Neuronal stem cell (in vitro differentiated cells): ENCODE data around the gene ZNF497.

Source experiments
- DNase-seq: peaks from one replicate; pipeline ENCODE4 v3.0.0-alpha.2; 2013; ENCODE audit warnings: low spot score
- H2AFZ ChIP-seq: one replicate; pipeline ENCODE4 v1.6.1; 2013; ENCODE audit warnings: mild to moderate bottlenecking, low read length, inconsistent platforms
- H2AK5ac ChIP-seq: 2 replicates; pipeline ENCODE4 v1.6.1; 2013; ENCODE audit warnings: low read depth, mild to moderate bottlenecking, inconsistent platforms, low read length, moderate library complexity, mixed read lengths
- H2BK120ac ChIP-seq: 2 replicates; pipeline ENCODE4 v1.6.1; 2013; ENCODE audit warnings: low read depth, mild to moderate bottlenecking, inconsistent platforms, low read length, moderate library complexity, mixed read lengths
- H2BK12ac ChIP-seq: one replicate; pipeline ENCODE4 v1.6.1; 2013; ENCODE audit warnings: low read length, inconsistent platforms
- H2BK15ac ChIP-seq: 2 replicates; pipeline ENCODE4 v1.6.1; 2013; ENCODE audit warnings: mild to moderate bottlenecking, low read length, inconsistent platforms, mixed read lengths
- H2BK5ac ChIP-seq: one replicate; pipeline ENCODE4 v1.6.1; 2013; ENCODE audit warnings: inconsistent platforms, mild to moderate bottlenecking, low read length, moderate library complexity
- H3K14ac ChIP-seq: one replicate; pipeline ENCODE4 v1.6.1; 2013; ENCODE audit warnings: low read length, inconsistent platforms
- H3K18ac ChIP-seq: 2 replicates; pipeline ENCODE4 v1.6.1; 2013; ENCODE audit warnings: low read length, inconsistent platforms
- H3K23ac ChIP-seq: 2 replicates; pipeline ENCODE4 v1.6.1; 2013; ENCODE audit warnings: low read depth, mild to moderate bottlenecking, mixed read lengths, low read length, inconsistent platforms; ENCODE audit not compliant: poor library complexity
- H3K27ac ChIP-seq: replicated peaks from 3 replicates; pipeline ENCODE4 v1.5.1; 2013; ENCODE audit warnings: low read length, inconsistent platforms
- H3K27me3 ChIP-seq, 3 experiments: 2 replicates each; pipeline ENCODE4 v1.6.1; 2013; ENCODE audit warnings: low read length in 3 of 3, mild to moderate bottlenecking in 2 of 3, inconsistent platforms in 1 of 3, low read depth in 1 of 3, mixed read lengths in 1 of 3, moderate library complexity in 1 of 3; ENCODE audit not compliant: control insufficient read depth in 3 of 3, insufficient read depth in 3 of 3
- H3K36me3 ChIP-seq, 2 donors: replicated peaks in 1 of 2; 2 replicates each; pipeline ENCODE4 v1.6.1; 2013; ENCODE audit warnings: low read length in 2 of 2; ENCODE audit not compliant: control insufficient read depth in 2 of 2, insufficient read depth in 2 of 2
- H3K4ac ChIP-seq: 2 replicates; pipeline ENCODE4 v1.6.1; 2013; ENCODE audit warnings: inconsistent platforms, mild to moderate bottlenecking, low read length, moderate library complexity
- H3K4me1 ChIP-seq, 2 donors: 1 replicate in 1 of 2; 2 replicates in 1 of 2; pipeline ENCODE4 v1.6.1; 2013; ENCODE audit warnings: low read length in 2 of 2, low read depth in 1 of 2; ENCODE audit not compliant: control insufficient read depth in 2 of 2, insufficient read depth in 1 of 2
- H3K4me2 ChIP-seq: one replicate; pipeline ENCODE4 v1.6.1; 2013; ENCODE audit warnings: mild to moderate bottlenecking, low read length, inconsistent platforms; ENCODE audit not compliant: insufficient read depth, poor library complexity, severe bottlenecking
- H3K4me3 ChIP-seq, 2 donors: 2 replicates each; pipeline ENCODE4 v1.5.1; 2013; ENCODE audit warnings: low read length in 2 of 2, mild to moderate bottlenecking in 2 of 2, inconsistent platforms in 1 of 2, moderate library complexity in 1 of 2
- H3K79me1 ChIP-seq: one replicate; pipeline ENCODE4 v1.6.1; 2013; ENCODE audit warnings: low read depth, mild to moderate bottlenecking, inconsistent platforms, low read length, moderate library complexity
- H3K9ac ChIP-seq: one replicate; pipeline ENCODE4 v1.6.1; 2013; ENCODE audit warnings: mild to moderate bottlenecking, low read depth, low read length, inconsistent platforms; ENCODE audit not compliant: poor library complexity
- H3K9me3 ChIP-seq, 2 donors: replicated peaks in 1 of 2; 2 replicates each; pipeline versions ENCODE3 to v1.6.1; 2013; ENCODE audit warnings: low read length in 2 of 2, mild to moderate bottlenecking in 2 of 2, inconsistent platforms in 1 of 2, low read depth in 1 of 2, mixed read lengths in 1 of 2, moderate library complexity in 1 of 2; ENCODE audit not compliant: control insufficient read depth in 2 of 2, insufficient read depth in 1 of 2
- H4K8ac ChIP-seq: one replicate; pipeline ENCODE4 v1.6.1; 2013; ENCODE audit warnings: low read depth, mild to moderate bottlenecking, inconsistent platforms, low read length, moderate library complexity
- H4K91ac ChIP-seq: one replicate; pipeline ENCODE4 v1.6.1; 2013; ENCODE audit warnings: low read length, low read depth, mild to moderate bottlenecking, inconsistent platforms; ENCODE audit not compliant: poor library complexity
- WGBS, 2 donors: extraction: QIAGEN DNeasy Blood & Tissue Kit; methylation state at CpG; one replicate each; pipeline ENCODE4 v1.1.7; 2013; ENCODE audit warnings: missing lambda C conversion rate in 2 of 2, mixed read lengths in 1 of 2; ENCODE audit not compliant: insufficient read length in 2 of 2, insufficient replicate concordance in 1 of 2; ENCODE audit errors: extremely low coverage in 2 of 2; 5-methylcytosine and 5-hydroxymethylcytosine counted together

ZNF497 gene

GRCh38 chr19:58352760-58353671 is 9.5 kb downstream of the ZNF497 start, which contains the start of gene A1BG:
Gene A1BG (minus strand): TSS chr19:58353492. CDS start chr19:58353437, 55 bp downstream.
- no peak within 1 kb of the TSS for H3K27ac ChIP-seq
- DNase-seq: no peak

GRCh38 chr19:58351990-58352755 is 10.4 kb downstream of the ZNF497 start:
- H3K4me2 ChIP-seq: no peak overlapping the region
- H2BK15ac ChIP-seq: no peak overlapping the region
- H3K9ac ChIP-seq: peak overlapping the region; percentile 30
- peaks cover 0 to 2% of the 10 kb centered on the region in 2 donors for H3K4me1 ChIP-seq
- no peaks in the 10 kb centered on the region for H3K9me3 ChIP-seq
- peaks cover 3% of the 10 kb centered on the region for H3K79me1 ChIP-seq
- peak overlapping the region; percentile 65 for H3K23ac ChIP-seq
- peak overlapping the region; percentile 75 for H2BK5ac ChIP-seq
- peak overlapping the region; percentile 41 for H2BK12ac ChIP-seq
- H2BK120ac ChIP-seq: no peak overlapping the region
- no peak overlapping the region for H3K27ac ChIP-seq
- peaks cover 1 to 2% (median 2%) of the 10 kb centered on the region in 3 experiments for H3K27me3 ChIP-seq
- H4K91ac ChIP-seq: no peak overlapping the region
- no peak overlapping the region for H3K4me3 ChIP-seq
- peaks cover 7 to 24% of the 10 kb centered on the region in 2 donors for H3K36me3 ChIP-seq
- no peak overlapping the region for H2AK5ac ChIP-seq
- no CpG with 5 or more reads among the region's 23 CpGs for WGBS, 2 donors
- H3K18ac ChIP-seq: no peak overlapping the region
- DNase-seq: no peak
- H2AFZ ChIP-seq: no peak overlapping the region
- H3K4ac ChIP-seq: no peak overlapping the region
- no peak overlapping the region for H3K14ac ChIP-seq
- no peak overlapping the region for H4K8ac ChIP-seq

More at GRCh38 chr19:58352760-58353671, 9.5 kb downstream of the ZNF497 start, which contains the start of gene A1BG:
- Histone ChIP-seq H2AK5ac (peak within 1 kb of the TSS; percentile 65), H3K36me3 (peaks cover 7 to 24% of the 10 kb centered on the region in 2 donors), H3K79me1 (peaks cover 8% of the 10 kb centered on the region), H3K18ac (peak within 1 kb of the TSS; percentile 64), H3K27me3 (no peaks in the 10 kb centered on the region), H4K8ac (no peak within 1 kb of the TSS), H3K4me2 (no peak within 1 kb of the TSS), H2BK120ac (no peak within 1 kb of the TSS), H3K4ac (no peak within 1 kb of the TSS), H3K4me1 (no peaks in the 10 kb centered on the region), H4K91ac (no peak within 1 kb of the TSS), H2BK15ac (no peak within 1 kb of the TSS), H3K9me3 (no peaks in the 10 kb centered on the region), H3K23ac (peak within 1 kb of the TSS; percentile 65), H2BK5ac (peak within 1 kb of the TSS; percentile 77), H3K9ac (no peak within 1 kb of the TSS), H2AFZ (no peak within 1 kb of the TSS), H3K4me3 (no peak within 1 kb of the TSS), H3K14ac (no peak within 1 kb of the TSS), H2BK12ac (peak within 1 kb of the TSS; percentile 41)
- WGBS, 2 donors: no CpG with 5 or more reads among the region's 26 CpGs

GRCh38 chr19:58351558-58351878 is 11.0 kb downstream of the ZNF497 start:
- peaks cover 3% of the 10 kb centered on the region for H3K79me1 ChIP-seq
- DNase-seq: no peak
- H3K4me3 ChIP-seq: no peak overlapping the region
- H2BK5ac ChIP-seq: no peak overlapping the region
- H3K27ac ChIP-seq: no peak overlapping the region
- peaks cover 4 to 8% (median 8%) of the 10 kb centered on the region in 3 experiments for H3K27me3 ChIP-seq
- H3K9me3 ChIP-seq: no peaks in the 10 kb centered on the region
- H2AK5ac ChIP-seq: peak overlapping the region; percentile 56
- no peak overlapping the region for H3K23ac ChIP-seq
- H3K4me1 ChIP-seq: peaks cover 0 to 3% of the 10 kb centered on the region in 2 donors
- peaks cover 5 to 24% of the 10 kb centered on the region in 2 donors for H3K36me3 ChIP-seq
- H2BK120ac ChIP-seq: no peak overlapping the region
- peak overlapping the region; percentile 30 for H2BK12ac ChIP-seq
- H2AFZ ChIP-seq: no peak overlapping the region
- H3K14ac ChIP-seq: no peak overlapping the region
- no peak overlapping the region for H4K8ac ChIP-seq
- no peak overlapping the region for H3K4me2 ChIP-seq
- no CpG with 5 or more reads among the region's 9 CpGs for WGBS, 2 donors
- H3K9ac ChIP-seq: no peak overlapping the region
- no peak overlapping the region for H4K91ac ChIP-seq
- no peak overlapping the region for H2BK15ac ChIP-seq
- H3K18ac ChIP-seq: no peak overlapping the region
- H3K4ac ChIP-seq: no peak overlapping the region
